Endothelial cell (in vitro differentiated cells): ENCODE data around the gene SLC25A31. TPM values are rescaled to one million over a fixed set of nuclear protein-coding genes. Genes with fewer than 3 reads are reported as not detected.

ENCODE experiments used
- DNase-seq: peaks from one replicate; pipeline ENCODE4 v3.0.0; 2021; ENCODE audit warnings: low spot score
- H3K27ac Mint-ChIP-seq: one replicate; pipeline ENCODE4 v1.8.0; 2021; ENCODE audit warnings: mixed read lengths, inconsistent platforms; ENCODE audit not compliant: unreplicated experiment
- H3K27me3 Mint-ChIP-seq: one replicate; pipeline ENCODE4 v1.8.0; 2021; ENCODE audit warnings: mild to moderate bottlenecking, moderate library complexity, mixed read lengths, inconsistent platforms; ENCODE audit not compliant: unreplicated experiment
- H3K36me3 Mint-ChIP-seq: one replicate; pipeline ENCODE4 v1.8.0; 2021; ENCODE audit warnings: mild to moderate bottlenecking, low read depth, mixed read lengths, inconsistent platforms; ENCODE audit not compliant: unreplicated experiment
- H3K4me1 Mint-ChIP-seq: one replicate; pipeline ENCODE4 v1.8.0; 2021; ENCODE audit warnings: mild to moderate bottlenecking, mixed read lengths, inconsistent platforms; ENCODE audit not compliant: unreplicated experiment
- H3K4me3 Mint-ChIP-seq: one replicate; pipeline ENCODE4 v1.8.0; 2021; ENCODE audit warnings: mild to moderate bottlenecking, mixed read lengths, inconsistent platforms; ENCODE audit not compliant: unreplicated experiment
- H3K9me3 Mint-ChIP-seq: one replicate; pipeline ENCODE4 v1.8.0; 2021; ENCODE audit warnings: mixed read lengths, inconsistent platforms; ENCODE audit not compliant: unreplicated experiment
- total RNA-seq: library from RNA; stranded (reverse); fragmentation: NEBNext Ultra II Directional; extraction: Animal tissue kit (Norgen Biotek cat#: 25700); gene quantifications from one replicate; pipeline ENCODE4 v1.2.1, GENCODE V29; 2021; ENCODE audit not compliant: unreplicated experiment
- TF ChIP-seq, protein P1 (sequence below): fragments of 200-600 bp; sonication (generic); IDR thresholded peaks from one replicate; pipeline ENCODE4 v1.5.0; 2021; ENCODE audit warnings: antibody characterized with exemption; ENCODE audit not compliant: unreplicated experiment

Gene SLC25A31
- total RNA-seq, 1 donor from 2014 or later: not detected

DNA sequence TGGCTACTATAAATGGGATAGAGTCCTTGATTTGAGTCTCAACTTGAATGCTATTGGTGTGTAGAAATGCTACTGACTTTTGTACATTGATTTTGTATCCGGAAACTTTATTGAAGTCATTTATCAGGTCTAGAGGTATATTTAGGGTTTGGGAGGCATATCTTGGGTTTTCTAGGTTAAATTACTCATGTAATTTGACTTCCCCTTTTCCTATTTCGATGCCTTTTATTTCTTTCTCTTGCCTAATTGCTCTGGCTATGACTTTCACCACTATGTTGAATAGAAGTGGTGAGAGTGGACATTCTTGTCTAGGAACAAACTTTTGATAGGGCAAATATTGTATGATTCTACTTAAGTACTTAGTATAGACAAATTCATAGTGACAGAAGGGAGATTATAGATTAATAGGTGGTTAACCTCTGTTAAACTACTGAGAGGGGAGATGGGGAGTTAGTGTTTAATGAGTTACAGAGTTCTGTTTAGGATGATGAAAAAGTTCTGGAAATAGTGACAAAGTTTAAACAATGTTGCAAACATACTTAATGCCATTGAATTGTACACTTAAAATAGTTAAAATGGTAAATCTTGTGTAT is 29.1 kb downstream of the SLC25A31 start:
- no peak for DNase-seq
- Mint-ChIP-seq H3K27me3 (peaks cover 3% of the 10 kb centered on the region), H3K9me3 (no peaks in the 10 kb centered on the region), H3K36me3 (no peaks in the 10 kb centered on the region), H3K4me1 (no peaks in the 10 kb centered on the region), H3K27ac (no peak overlapping the region), H3K4me3 (no peak overlapping the region)
- TF ChIP-seq, protein P1, sequence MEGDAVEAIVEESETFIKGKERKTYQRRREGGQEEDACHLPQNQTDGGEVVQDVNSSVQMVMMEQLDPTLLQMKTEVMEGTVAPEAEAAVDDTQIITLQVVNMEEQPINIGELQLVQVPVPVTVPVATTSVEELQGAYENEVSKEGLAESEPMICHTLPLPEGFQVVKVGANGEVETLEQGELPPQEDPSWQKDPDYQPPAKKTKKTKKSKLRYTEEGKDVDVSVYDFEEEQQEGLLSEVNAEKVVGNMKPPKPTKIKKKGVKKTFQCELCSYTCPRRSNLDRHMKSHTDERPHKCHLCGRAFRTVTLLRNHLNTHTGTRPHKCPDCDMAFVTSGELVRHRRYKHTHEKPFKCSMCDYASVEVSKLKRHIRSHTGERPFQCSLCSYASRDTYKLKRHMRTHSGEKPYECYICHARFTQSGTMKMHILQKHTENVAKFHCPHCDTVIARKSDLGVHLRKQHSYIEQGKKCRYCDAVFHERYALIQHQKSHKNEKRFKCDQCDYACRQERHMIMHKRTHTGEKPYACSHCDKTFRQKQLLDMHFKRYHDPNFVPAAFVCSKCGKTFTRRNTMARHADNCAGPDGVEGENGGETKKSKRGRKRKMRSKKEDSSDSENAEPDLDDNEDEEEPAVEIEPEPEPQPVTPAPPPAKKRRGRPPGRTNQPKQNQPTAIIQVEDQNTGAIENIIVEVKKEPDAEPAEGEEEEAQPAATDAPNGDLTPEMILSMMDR: no peak

DNA sequence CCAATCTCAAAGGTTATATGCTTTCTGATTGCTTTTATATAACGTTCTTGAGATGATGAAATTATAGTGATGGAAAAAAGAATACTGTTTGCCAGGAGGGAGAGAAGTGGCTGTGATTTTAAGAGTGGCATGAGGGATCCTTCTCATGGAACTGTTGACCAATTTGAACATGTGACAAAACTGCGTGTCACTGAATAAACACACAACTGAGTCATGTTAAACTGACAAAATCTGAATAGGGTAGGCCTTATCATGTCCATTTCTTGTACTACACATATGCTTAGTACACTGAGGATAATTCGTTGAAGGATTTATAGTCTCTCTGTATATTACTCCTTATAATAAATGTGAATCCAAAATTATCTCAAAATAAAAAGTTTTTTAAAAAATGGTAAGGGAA is 29.7 kb downstream of the SLC25A31 start:
- no peaks in the 10 kb centered on the region for H3K9me3 Mint-ChIP-seq
- H3K36me3 Mint-ChIP-seq: no peaks in the 10 kb centered on the region
- DNase-seq: no peak
- no peak overlapping the region for H3K4me3 Mint-ChIP-seq
- H3K4me1 Mint-ChIP-seq: no peaks in the 10 kb centered on the region
- H3K27me3 Mint-ChIP-seq: peaks cover 3% of the 10 kb centered on the region
- TF ChIP-seq, protein P1: no peak
- H3K27ac Mint-ChIP-seq: no peak overlapping the region

DNA sequence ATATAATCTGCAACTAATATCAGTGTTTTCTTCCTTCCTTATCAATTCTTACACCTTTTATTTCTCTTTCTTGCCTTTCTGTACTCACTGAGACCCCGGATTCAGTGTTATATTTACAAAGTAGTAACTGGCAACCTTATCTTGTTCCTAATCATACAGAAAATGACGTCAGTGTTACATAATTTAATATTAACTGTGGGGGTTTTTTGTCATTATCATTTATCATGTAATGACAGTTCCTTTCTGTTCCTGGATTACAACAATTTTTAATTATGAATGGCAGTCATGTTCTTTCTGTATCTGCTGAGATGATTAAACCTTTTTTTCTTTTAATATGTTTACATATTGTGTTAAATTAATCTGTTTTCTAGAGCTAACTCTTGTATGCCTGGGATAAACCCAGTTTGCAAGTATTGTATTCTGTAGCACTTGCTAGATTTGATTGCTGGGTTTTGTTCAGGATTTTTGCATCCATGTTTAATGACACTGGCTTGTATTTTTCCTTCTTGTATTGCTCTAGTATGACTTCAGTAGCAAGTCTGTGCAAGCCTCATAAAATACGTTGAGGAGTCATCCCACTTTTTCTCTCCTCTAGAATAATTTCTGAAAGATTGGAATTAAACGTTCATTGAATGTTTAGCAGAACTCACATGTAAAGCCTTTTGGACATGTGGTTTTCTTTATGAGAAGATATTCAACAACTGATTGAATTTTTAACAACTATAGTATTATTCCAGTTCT is 41.5 kb downstream of the SLC25A31 start:
- H3K9me3 Mint-ChIP-seq: no peaks in the 10 kb centered on the region
- H3K4me1 Mint-ChIP-seq: no peaks in the 10 kb centered on the region

DNA sequence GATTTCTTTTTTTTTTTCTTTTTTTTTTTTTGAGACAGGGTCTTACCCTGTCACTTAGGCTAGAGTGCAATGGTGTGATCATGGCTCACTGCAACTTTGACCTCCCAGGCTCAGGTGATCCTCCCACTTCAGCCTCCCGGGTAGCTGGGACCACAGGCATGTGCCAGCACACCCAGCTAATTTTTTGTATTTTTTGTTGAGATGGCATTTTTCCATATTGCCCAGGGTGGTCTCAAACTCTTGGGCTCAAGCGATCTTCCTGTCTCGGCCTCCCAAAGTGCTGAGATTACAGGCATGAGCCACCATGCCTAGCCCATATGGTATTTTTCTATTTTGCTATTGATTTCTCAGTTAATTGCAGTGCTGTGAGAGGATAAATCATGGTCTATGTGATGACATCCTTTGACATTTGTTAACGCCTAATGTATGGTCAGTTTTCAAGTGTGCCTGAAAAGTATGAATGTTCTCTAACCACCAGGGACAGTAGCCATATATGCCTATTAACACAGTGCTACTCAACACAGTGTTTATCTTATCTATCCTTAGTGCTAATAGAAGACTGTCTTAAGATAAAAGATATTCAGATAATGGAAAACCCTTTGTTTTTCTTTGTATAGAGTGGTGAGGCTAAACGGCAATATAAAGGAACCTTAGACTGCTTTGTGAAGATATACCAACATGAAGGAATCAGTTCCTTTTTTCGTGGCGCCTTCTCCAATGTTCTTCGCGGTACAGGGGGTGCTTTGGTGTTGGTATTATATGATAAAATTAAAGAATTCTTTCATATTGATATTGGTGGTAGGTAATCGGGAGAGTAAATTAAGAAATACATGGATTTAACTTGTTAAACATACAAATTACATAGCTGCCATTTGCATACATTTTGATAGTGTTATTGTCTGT is 42.8 kb downstream of the SLC25A31 start:
- no peak for DNase-seq
- Mint-ChIP-seq H3K4me3 (no peak overlapping the region), H3K27ac (no peak overlapping the region), H3K36me3 (no peaks in the 10 kb centered on the region), H3K9me3 (no peaks in the 10 kb centered on the region), H3K27me3 (no peaks in the 10 kb centered on the region), H3K4me1 (no peaks in the 10 kb centered on the region)
- TF ChIP-seq, protein P1: no peak

More for the DNA sequence above, 41.5 kb downstream of the SLC25A31 start:
- Mint-ChIP-seq H3K36me3 (no peaks in the 10 kb centered on the region), H3K27me3 (no peaks in the 10 kb centered on the region), H3K4me3 (no peak overlapping the region), H3K27ac (no peak overlapping the region)
- DNase-seq: no peak
- TF ChIP-seq, protein P1: no peak
